ENCODE results near the gene CARD10. TPM values are rescaled to one million over a fixed set of nuclear protein-coding genes. Genes with fewer than 3 reads are reported as not detected.

Gene CARD10
- total RNA-seq, 2 donors from 2014 or later, result 20.3 to 24.4 TPM

GRCh38 chr22:37476389-37477329, 42.6 kb downstream of the CARD10 start:
- Mint-ChIP-seq H3K4me3 (no peak overlapping the region), H3K27ac (no peak overlapping the region), H3K36me3 (ENCODE audit: low read depth) (no peaks in the 10 kb centered on the region), H3K9me3 (no peaks in the 10 kb centered on the region), H3K4me1 (no peaks in the 10 kb centered on the region), H3K27me3 (ENCODE audit: insufficient read depth) (no peaks in the 10 kb centered on the region)
- H3K36me3 ChIP-seq (ENCODE audit: control insufficient read depth, insufficient read depth, low read length), result no peaks in the 10 kb centered on the region
- H3K4me1 ChIP-seq (ENCODE audit: control insufficient read depth, insufficient read depth, low read length), result no peaks in the 10 kb centered on the region
- H3K4me3 ChIP-seq (ENCODE audit: low read length), result no peak overlapping the region
- no peak overlapping the region for H3K9ac ChIP-seq (ENCODE audit: extremely low read depth, low read length, poor library complexity, severe bottlenecking)
- no peak overlapping the region for H3K27ac ChIP-seq (ENCODE audit: low read depth, low read length)
- no peak for TF ChIP-seq CTCF (conservative IDR thresholded peaks at IDR 0.05)
- no peaks in the 10 kb centered on the region for H3K27me3 ChIP-seq (ENCODE audit: control insufficient read depth, insufficient read depth, low read length, poor library complexity, severe bottlenecking)
- WGBS, 2 experiments (ENCODE audit: insufficient coverage in 1 of 2, insufficient read length in 1 of 2), result 79 to 82% methylated on average over 6 to 14 of the region's 14 CpGs
- DNase-seq, result no peak
- no peaks in the 10 kb centered on the region for H3K9me3 ChIP-seq (ENCODE audit: control insufficient read depth, low read length)

GRCh38 chr22:37474447-37475090, 44.6 kb downstream of the CARD10 start:
- 89 to 97% methylated on average over 6 to 11 of the region's 11 CpGs for WGBS, 2 experiments (ENCODE audit: insufficient coverage in 1 of 2, insufficient read length in 1 of 2)
- H3K36me3 Mint-ChIP-seq (ENCODE audit: low read depth), result no peaks in the 10 kb centered on the region
- no peaks in the 10 kb centered on the region for H3K36me3 ChIP-seq (ENCODE audit: control insufficient read depth, insufficient read depth, low read length)
- no peaks in the 10 kb centered on the region for H3K27me3 Mint-ChIP-seq (ENCODE audit: insufficient read depth)
- H3K27ac ChIP-seq (ENCODE audit: low read depth, low read length), result no peak overlapping the region
- no peaks in the 10 kb centered on the region for H3K4me1 Mint-ChIP-seq
- no peak for TF ChIP-seq CTCF (conservative IDR thresholded peaks at IDR 0.05)
- DNase-seq, result no peak
- H3K27me3 ChIP-seq (ENCODE audit: control insufficient read depth, insufficient read depth, low read length, poor library complexity, severe bottlenecking), result no peaks in the 10 kb centered on the region
- no peaks in the 10 kb centered on the region for H3K4me1 ChIP-seq (ENCODE audit: control insufficient read depth, insufficient read depth, low read length)
- H3K9ac ChIP-seq (ENCODE audit: extremely low read depth, low read length, poor library complexity, severe bottlenecking), result no peak overlapping the region
- H3K4me3 ChIP-seq (ENCODE audit: low read length), result no peak overlapping the region
- no peak overlapping the region for H3K4me3 Mint-ChIP-seq
- H3K9me3 ChIP-seq (ENCODE audit: control insufficient read depth, low read length), result no peaks in the 10 kb centered on the region
- H3K9me3 Mint-ChIP-seq, result no peaks in the 10 kb centered on the region
- H3K27ac Mint-ChIP-seq, result no peak overlapping the region

- Mint-ChIP-seq H3K27me3 (ENCODE audit: insufficient read depth) (no peaks in the 10 kb centered on the region), H3K36me3 (ENCODE audit: low read depth) (no peaks in the 10 kb centered on the region), H3K9me3 (no peaks in the 10 kb centered on the region), H3K4me3 (no peak overlapping the region), H3K27ac (no peak overlapping the region), H3K4me1 (no peaks in the 10 kb centered on the region)
- H3K4me3 ChIP-seq (ENCODE audit: low read length), result no peak overlapping the region
- H3K9ac ChIP-seq (ENCODE audit: extremely low read depth, low read length, poor library complexity, severe bottlenecking), result no peak overlapping the region
- H3K27me3 ChIP-seq (ENCODE audit: control insufficient read depth, insufficient read depth, low read length, poor library complexity, severe bottlenecking), result no peaks in the 10 kb centered on the region
- H3K27ac ChIP-seq (ENCODE audit: low read depth, low read length), result no peak overlapping the region
- DNase-seq, result no peak
- no peak for TF ChIP-seq CTCF (conservative IDR thresholded peaks at IDR 0.05)
- WGBS, 2 experiments (ENCODE audit: insufficient coverage in 1 of 2, insufficient read length in 1 of 2), result 86 to 90% methylated on average over 6 to 8 of the region's 8 CpGs
- no peaks in the 10 kb centered on the region for H3K4me1 ChIP-seq (ENCODE audit: control insufficient read depth, insufficient read depth, low read length)
- no peaks in the 10 kb centered on the region for H3K9me3 ChIP-seq (ENCODE audit: control insufficient read depth, low read length)
- H3K36me3 ChIP-seq (ENCODE audit: control insufficient read depth, insufficient read depth, low read length), result no peaks in the 10 kb centered on the region
Measured at GRCh38 chr22:37473437-37473946, 45.7 kb downstream of the CARD10 start.
